Small intestine (tissue), 7 donors: ENCODE results near the gene FBF1. TPM values are rescaled to one million over a fixed set of nuclear protein-coding genes. Genes with fewer than 3 reads are reported as not detected.
A peak's percentile ranks its signal among the peaks of the same experiment; 100 is the strongest.

Source experiments
- DNase-seq, 2 donors: peaks; one replicate each; pipeline versions ENCODE4 v3.0.0 to v3.0.0-alpha.2; 2013
- FAIRE-seq: peaks from 2 replicates; lab custom pipeline; 2012; peaks lifted over from hg19 to GRCh38; lab: Jason Lieb, UNC
- H3K27ac ChIP-seq, 3 donors: one replicate each; pipeline ENCODE4 v1.5.1; 2013; ENCODE audit warnings: low read length in 2 of 3, mild to moderate bottlenecking in 2 of 3, control low read depth in 1 of 3, inconsistent platforms in 1 of 3, low read depth in 1 of 3, moderate library complexity in 1 of 3
- H3K27me3 ChIP-seq, 3 donors: one replicate each; pipeline ENCODE4 v1.6.1; 2013; ENCODE audit warnings: low read length in 3 of 3, inconsistent platforms in 1 of 3; ENCODE audit not compliant: control insufficient read depth in 3 of 3, insufficient read depth in 3 of 3
- H3K36me3 ChIP-seq, 3 donors: one replicate each; pipeline ENCODE4 v1.6.1; 2013; ENCODE audit warnings: low read length in 3 of 3, inconsistent platforms in 1 of 3, low read depth in 1 of 3, mild to moderate bottlenecking in 1 of 3, moderate library complexity in 1 of 3; ENCODE audit not compliant: control insufficient read depth in 3 of 3, insufficient read depth in 2 of 3
- H3K4me1 ChIP-seq, 3 donors: one replicate each; pipeline ENCODE4 v1.6.1; 2013; ENCODE audit warnings: low read length in 2 of 3, inconsistent platforms in 1 of 3, low read depth in 1 of 3, mild to moderate bottlenecking in 1 of 3, moderate library complexity in 1 of 3; ENCODE audit not compliant: control insufficient read depth in 3 of 3, insufficient read depth in 2 of 3
- H3K4me3 ChIP-seq, 3 donors: one replicate each; pipeline ENCODE4 v1.5.1; 2013; ENCODE audit warnings: low read length in 3 of 3, control low read depth in 1 of 3, inconsistent platforms in 1 of 3, low read depth in 1 of 3, mild to moderate bottlenecking in 1 of 3, moderate library complexity in 1 of 3
- H3K9me3 ChIP-seq, 2 donors: one replicate each; pipeline ENCODE4 v1.6.1; 2013; ENCODE audit warnings: low read depth in 1 of 2, low read length in 1 of 2; ENCODE audit not compliant: control insufficient read depth in 2 of 2, insufficient read depth in 1 of 2
- WGBS, 3 donors: extraction: QIAGEN DNeasy Blood & Tissue Kit; methylation state at CpG; one replicate each; pipeline ENCODE4 v1.1.7; 2013; 5-methylcytosine and 5-hydroxymethylcytosine counted together
- polyA plus RNA-seq, 4 donors: library from polyadenylated mRNA; stranded (reverse) in 3 of 4; unstranded in 1 of 4; fragments of 200-250 nt in 3 of 4; fragments of 120-200 nt in 1 of 4; gene quantifications; one replicate each; pipeline versions ENCODE4 v1.2.1 to v1.2.3, GENCODE V29; 2013
- donor health status: healthy with polysubstance abuse.
- donor health status: control.
- donor health status: control.
- donor health status: Bipolar disorder and iron deficiency.
- donor health status: healthy.

The FBF1 gene
- polyA plus RNA-seq, 4 donors: 2.2 to 45.7 (median 5.4) TPM

- no peak for FAIRE-seq
- H3K9me3 ChIP-seq: no peaks in the 10 kb centered on the region
- 81 to 95% (median 92%) methylated on average over 4 of the region's 4 CpGs for WGBS, 3 donors
Observed at GRCh38 chr17:75942473-75942872, 1.6 kb upstream of the FBF1 start.

DNA sequence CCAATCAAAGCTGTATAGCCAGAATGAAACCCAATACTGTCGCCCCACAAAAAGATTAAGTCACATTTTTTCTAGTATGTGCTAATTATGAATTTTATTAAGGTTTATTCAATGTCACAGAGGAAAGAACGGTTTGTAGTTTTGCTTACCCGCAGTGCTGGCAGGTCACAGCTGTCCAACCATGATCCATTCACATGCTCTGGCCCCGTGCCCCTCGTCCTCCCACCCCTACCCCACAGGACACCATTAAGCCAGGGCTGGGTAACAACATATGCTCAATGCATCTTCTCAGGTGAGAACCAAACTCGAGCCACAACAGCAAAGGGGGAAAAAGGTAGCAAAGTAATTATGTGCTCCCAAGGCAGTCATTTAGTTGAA lies 589 bp upstream of the FBF1 start:
- no peak for DNase-seq
- Histone ChIP-seq H3K4me1 (peaks cover 0 to 8% (median 0%) of the 10 kb centered on the region in 3 donors), H3K4me3 (peak overlapping the region in 1 of 3 donors; percentile 30), H3K27me3 (no peaks in the 10 kb centered on the region), H3K9me3 (no peaks in the 10 kb centered on the region), H3K36me3 (peaks cover 4 to 19% (median 5%) of the 10 kb centered on the region in 3 donors), H3K27ac (no peak overlapping the region)
- no peak for FAIRE-seq
- WGBS, 3 donors: 39% methylated on average over 6 of the region's 6 CpGs

More at GRCh38 chr17:75942473-75942872, 1.6 kb upstream of the FBF1 start:
- Histone ChIP-seq H3K4me3 (no peak overlapping the region), H3K4me1 (peaks cover 0 to 8% (median 0%) of the 10 kb centered on the region in 3 donors), H3K36me3 (peaks cover 4 to 29% (median 5%) of the 10 kb centered on the region in 3 donors), H3K27me3 (no peaks in the 10 kb centered on the region), H3K27ac (no peak overlapping the region)
- DNase-seq: no peak

- DNase-seq: no peak
- WGBS, 3 donors: 81 to 89% (median 84%) methylated on average over 13 of the region's 13 CpGs
- no peaks in the 10 kb centered on the region for H3K27me3 ChIP-seq
- H3K27ac ChIP-seq: no peak overlapping the region
- H3K36me3 ChIP-seq: peaks cover 0 to 3% (median 0%) of the 10 kb centered on the region in 3 donors
- peaks cover 0 to 8% (median 0%) of the 10 kb centered on the region in 3 donors for H3K4me1 ChIP-seq
- FAIRE-seq: no peak
- H3K9me3 ChIP-seq: no peaks in the 10 kb centered on the region
- no peak overlapping the region for H3K4me3 ChIP-seq
Observed at GRCh38 chr17:75937652-75938051, 3.2 kb downstream of the FBF1 start.

DNA sequence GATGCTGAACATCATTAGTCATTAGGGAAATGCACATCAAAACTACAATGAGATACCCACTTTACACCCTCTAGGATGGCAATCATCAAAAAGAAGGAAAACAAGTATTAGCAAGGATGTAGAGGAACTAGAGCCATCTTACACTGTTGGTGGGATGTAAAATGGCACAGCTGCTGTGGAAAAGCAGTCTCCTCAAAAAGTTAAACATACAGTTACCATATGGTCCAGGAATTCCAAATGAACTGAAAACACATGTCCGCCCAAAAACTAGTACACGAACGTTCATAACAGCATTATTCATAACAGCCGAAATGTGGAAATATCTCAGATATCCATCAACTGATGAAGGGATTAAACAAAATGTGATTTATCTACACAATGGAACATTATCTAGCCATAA lies 7.0 kb downstream of the FBF1 start:
- H3K36me3 ChIP-seq: peaks cover 0 to 17% (median 0%) of the 10 kb centered on the region in 3 donors
- H3K4me3 ChIP-seq: no peak overlapping the region
- no peaks in the 10 kb centered on the region for H3K9me3 ChIP-seq
- no peak overlapping the region for H3K27ac ChIP-seq
- FAIRE-seq (no peak), DNase-seq (no peak)
- no peaks in the 10 kb centered on the region for H3K27me3 ChIP-seq
- H3K4me1 ChIP-seq: no peaks in the 10 kb centered on the region
- 73 to 92% (median 89%) methylated on average over 4 of the region's 4 CpGs for WGBS, 3 donors

GRCh38 chr17:75932852-75933251 lies 8.0 kb downstream of the FBF1 start:
- H3K9me3 ChIP-seq: no peaks in the 10 kb centered on the region
- H3K36me3 ChIP-seq: peaks cover 0 to 21% (median 0%) of the 10 kb centered on the region in 3 donors
- FAIRE-seq (no peak), DNase-seq (no peak)
- H3K27me3 ChIP-seq: no peaks in the 10 kb centered on the region
- no peak overlapping the region for H3K27ac ChIP-seq
- no peak overlapping the region for H3K4me3 ChIP-seq
- WGBS, 3 donors: 88 to 91% (median 89%) methylated on average over 5 of the region's 5 CpGs
- H3K4me1 ChIP-seq: peaks cover 0 to 5% (median 0%) of the 10 kb centered on the region in 3 donors

- Histone ChIP-seq H3K4me3 (no peak overlapping the region), H3K36me3 (peaks cover 0 to 35% (median 0%) of the 10 kb centered on the region in 3 donors), H3K27ac (no peak overlapping the region), H3K9me3 (no peaks in the 10 kb centered on the region), H3K4me1 (peaks cover 0 to 22% (median 0%) of the 10 kb centered on the region in 3 donors), H3K27me3 (no peaks in the 10 kb centered on the region)
- 92 to 94% (median 94%) methylated on average over 4 of the region's 4 CpGs for WGBS, 3 donors
- no peak for DNase-seq
- FAIRE-seq: no peak
Observed at GRCh38 chr17:75931062-75931461, 9.8 kb downstream of the FBF1 start.

GRCh38 chr17:75927286-75927922 lies 13.4 kb downstream of the FBF1 start:
- H3K36me3 ChIP-seq: peaks cover 0 to 64% (median 0%) of the 10 kb centered on the region in 3 donors
- H3K4me1 ChIP-seq: peaks cover 0 to 48% (median 8%) of the 10 kb centered on the region in 3 donors
- no peaks in the 10 kb centered on the region for H3K27me3 ChIP-seq
- H3K4me3 ChIP-seq: no peak overlapping the region
- FAIRE-seq: no peak
- 36 to 62% (median 62%) methylated on average over 6 of the region's 6 CpGs for WGBS, 3 donors
- no peaks in the 10 kb centered on the region for H3K9me3 ChIP-seq
- peak overlapping the region in 1 of 3 donors; percentile 71 for H3K27ac ChIP-seq
- DNase-seq: peak; percentile 36 to 83

GRCh38 chr17:75926456-75926855 lies 14.4 kb downstream of the FBF1 start:
- FAIRE-seq (no peak), DNase-seq (peak in 1 of 2 donors; percentile 62)
- Histone ChIP-seq H3K4me1 (peaks cover 0 to 55% (median 8%) of the 10 kb centered on the region in 3 donors), H3K36me3 (peaks cover 0 to 69% (median 0%) of the 10 kb centered on the region in 3 donors), H3K4me3 (no peak overlapping the region), H3K27ac (peak overlapping the region in 1 of 3 donors; percentile 71), H3K9me3 (no peaks in the 10 kb centered on the region), H3K27me3 (no peaks in the 10 kb centered on the region)
- 75 to 87% (median 82%) methylated on average over 4 of the region's 4 CpGs for WGBS, 3 donors
